Measurements from ENCODE around the gene SDC3.

The SDC3 gene

GRCh38 chr1:30890502-30891226, 17.9 kb downstream of the SDC3 start:
- H3K27me3 ChIP-seq (ENCODE audit: control insufficient read depth, insufficient read depth, low read length), result no peaks in the 10 kb centered on the region
- peaks cover 12% of the 10 kb centered on the region for H3K4me1 ChIP-seq (ENCODE audit: control insufficient read depth, insufficient read depth, low read length)
- no peak overlapping the region for H3K9ac ChIP-seq (ENCODE audit: low read length)
- no peaks in the 10 kb centered on the region for H3K36me3 ChIP-seq (ENCODE audit: control insufficient read depth, insufficient read depth, low read length)
- no peak overlapping the region for H3K4me3 ChIP-seq (ENCODE audit: low read length)
- H3K9me3 ChIP-seq (ENCODE audit: control insufficient read depth, low read length), result no peaks in the 10 kb centered on the region

- Histone ChIP-seq H3K4me3 (ENCODE audit: low read length) (no peak overlapping the region), H3K4me1 (ENCODE audit: control insufficient read depth, insufficient read depth, low read length) (peaks cover 12% of the 10 kb centered on the region), H3K9ac (ENCODE audit: low read length) (no peak overlapping the region), H3K27me3 (ENCODE audit: control insufficient read depth, insufficient read depth, low read length) (no peaks in the 10 kb centered on the region), H3K36me3 (ENCODE audit: control insufficient read depth, insufficient read depth, low read length) (no peaks in the 10 kb centered on the region), H3K9me3 (ENCODE audit: control insufficient read depth, low read length) (no peaks in the 10 kb centered on the region)
Observed at GRCh38 chr1:30889511-30889910, 19.0 kb downstream of the SDC3 start.

- no peak overlapping the region for H3K9ac ChIP-seq (ENCODE audit: low read length)
- H3K4me1 ChIP-seq (ENCODE audit: control insufficient read depth, insufficient read depth, low read length), result peaks cover 12% of the 10 kb centered on the region
- H3K9me3 ChIP-seq (ENCODE audit: control insufficient read depth, low read length), result no peaks in the 10 kb centered on the region
- no peak overlapping the region for H3K4me3 ChIP-seq (ENCODE audit: low read length)
- no peaks in the 10 kb centered on the region for H3K27me3 ChIP-seq (ENCODE audit: control insufficient read depth, insufficient read depth, low read length)
- no peaks in the 10 kb centered on the region for H3K36me3 ChIP-seq (ENCODE audit: control insufficient read depth, insufficient read depth, low read length)
Observed at GRCh38 chr1:30888975-30889374, 19.6 kb downstream of the SDC3 start.

- Histone ChIP-seq H3K9me3 (ENCODE audit: control insufficient read depth, low read length) (no peaks in the 10 kb centered on the region), H3K9ac (ENCODE audit: low read length) (no peak overlapping the region), H3K27me3 (ENCODE audit: control insufficient read depth, insufficient read depth, low read length) (no peaks in the 10 kb centered on the region), H3K36me3 (ENCODE audit: control insufficient read depth, insufficient read depth, low read length) (no peaks in the 10 kb centered on the region), H3K4me3 (ENCODE audit: low read length) (no peak overlapping the region), H3K4me1 (ENCODE audit: control insufficient read depth, insufficient read depth, low read length) (peaks cover 12% of the 10 kb centered on the region)
Observed at GRCh38 chr1:30888391-30888790, 20.2 kb downstream of the SDC3 start.

- H3K9ac ChIP-seq (ENCODE audit: low read length), result no peak overlapping the region
- H3K4me3 ChIP-seq (ENCODE audit: low read length), result no peak overlapping the region
- no peaks in the 10 kb centered on the region for H3K27me3 ChIP-seq (ENCODE audit: control insufficient read depth, insufficient read depth, low read length)
- peaks cover 12% of the 10 kb centered on the region for H3K4me1 ChIP-seq (ENCODE audit: control insufficient read depth, insufficient read depth, low read length)
- H3K9me3 ChIP-seq (ENCODE audit: control insufficient read depth, low read length), result no peaks in the 10 kb centered on the region
- H3K36me3 ChIP-seq (ENCODE audit: control insufficient read depth, insufficient read depth, low read length), result no peaks in the 10 kb centered on the region
Observed at GRCh38 chr1:30887485-30888315, 20.9 kb downstream of the SDC3 start.

GRCh38 chr1:30886710-30887428, 21.7 kb downstream of the SDC3 start:
- no peak overlapping the region for H3K4me3 ChIP-seq (ENCODE audit: low read length)
- H3K9me3 ChIP-seq (ENCODE audit: control insufficient read depth, low read length), result no peaks in the 10 kb centered on the region
- H3K9ac ChIP-seq (ENCODE audit: low read length), result no peak overlapping the region
- peaks cover 12% of the 10 kb centered on the region for H3K4me1 ChIP-seq (ENCODE audit: control insufficient read depth, insufficient read depth, low read length)
- H3K27me3 ChIP-seq (ENCODE audit: control insufficient read depth, insufficient read depth, low read length), result no peaks in the 10 kb centered on the region
- H3K36me3 ChIP-seq (ENCODE audit: control insufficient read depth, insufficient read depth, low read length), result no peaks in the 10 kb centered on the region

- no peak overlapping the region for H3K9ac ChIP-seq (ENCODE audit: low read length)
- H3K4me3 ChIP-seq (ENCODE audit: low read length), result no peak overlapping the region
- H3K4me1 ChIP-seq (ENCODE audit: control insufficient read depth, insufficient read depth, low read length), result peaks cover 12% of the 10 kb centered on the region
- H3K27me3 ChIP-seq (ENCODE audit: control insufficient read depth, insufficient read depth, low read length), result no peaks in the 10 kb centered on the region
- H3K36me3 ChIP-seq (ENCODE audit: control insufficient read depth, insufficient read depth, low read length), result no peaks in the 10 kb centered on the region
- no peaks in the 10 kb centered on the region for H3K9me3 ChIP-seq (ENCODE audit: control insufficient read depth, low read length)
Observed at GRCh38 chr1:30885570-30886522, 22.7 kb downstream of the SDC3 start.

GRCh38 chr1:30884723-30885122, 23.8 kb downstream of the SDC3 start:
- Histone ChIP-seq H3K9me3 (ENCODE audit: control insufficient read depth, low read length) (no peaks in the 10 kb centered on the region), H3K4me1 (ENCODE audit: control insufficient read depth, insufficient read depth, low read length) (peaks cover 14% of the 10 kb centered on the region)

GRCh38 chr1:30883389-30884172, 25.0 kb downstream of the SDC3 start:
- H3K4me3 ChIP-seq (ENCODE audit: low read length), result no peak overlapping the region
- peaks cover 19% of the 10 kb centered on the region for H3K4me1 ChIP-seq (ENCODE audit: control insufficient read depth, insufficient read depth, low read length)
- H3K9me3 ChIP-seq (ENCODE audit: control insufficient read depth, low read length), result no peaks in the 10 kb centered on the region
- no peak overlapping the region for H3K9ac ChIP-seq (ENCODE audit: low read length)
- H3K36me3 ChIP-seq (ENCODE audit: control insufficient read depth, insufficient read depth, low read length), result no peaks in the 10 kb centered on the region
- no peaks in the 10 kb centered on the region for H3K27me3 ChIP-seq (ENCODE audit: control insufficient read depth, insufficient read depth, low read length)

More at GRCh38 chr1:30884723-30885122, 23.8 kb downstream of the SDC3 start:
- Histone ChIP-seq H3K4me3 (ENCODE audit: low read length) (no peak overlapping the region), H3K36me3 (ENCODE audit: control insufficient read depth, insufficient read depth, low read length) (no peaks in the 10 kb centered on the region), H3K9ac (ENCODE audit: low read length) (no peak overlapping the region), H3K27me3 (ENCODE audit: control insufficient read depth, insufficient read depth, low read length) (no peaks in the 10 kb centered on the region)

GRCh38 chr1:30882678-30883388, 25.7 kb downstream of the SDC3 start:
- no peaks in the 10 kb centered on the region for H3K9me3 ChIP-seq (ENCODE audit: control insufficient read depth, low read length)
- no peak overlapping the region for H3K4me3 ChIP-seq (ENCODE audit: low read length)
- H3K27me3 ChIP-seq (ENCODE audit: control insufficient read depth, insufficient read depth, low read length), result no peaks in the 10 kb centered on the region
- H3K36me3 ChIP-seq (ENCODE audit: control insufficient read depth, insufficient read depth, low read length), result no peaks in the 10 kb centered on the region
- no peak overlapping the region for H3K9ac ChIP-seq (ENCODE audit: low read length)
- peaks cover 20% of the 10 kb centered on the region for H3K4me1 ChIP-seq (ENCODE audit: control insufficient read depth, insufficient read depth, low read length)
